Glutamatergic neuron (in vitro differentiated cells): ENCODE results near the gene ABCA1. TPM values are rescaled to one million over a fixed set of nuclear protein-coding genes. Genes with fewer than 3 reads are reported as not detected.

Source experiments
- DNase-seq: peaks from one replicate; pipeline ENCODE4 v3.0.0; 2022
- H3K27ac Mint-ChIP-seq: one replicate; pipeline ENCODE4 v1.8.0; 2020; ENCODE audit warnings: mild to moderate bottlenecking, mixed read lengths, inconsistent platforms; ENCODE audit not compliant: unreplicated experiment
- H3K27me3 Mint-ChIP-seq: one replicate; pipeline ENCODE4 v1.8.0; 2020; ENCODE audit warnings: mild to moderate bottlenecking, moderate library complexity, mixed read lengths, inconsistent platforms; ENCODE audit not compliant: unreplicated experiment
- H3K36me3 Mint-ChIP-seq: one replicate; pipeline ENCODE4 v1.8.0; 2020; ENCODE audit warnings: mild to moderate bottlenecking, mixed read lengths, inconsistent platforms; ENCODE audit not compliant: unreplicated experiment
- H3K4me1 Mint-ChIP-seq: one replicate; pipeline ENCODE4 v1.8.0; 2020; ENCODE audit warnings: mild to moderate bottlenecking, low read depth, mixed read lengths, inconsistent platforms; ENCODE audit not compliant: unreplicated experiment
- H3K4me3 Mint-ChIP-seq: one replicate; pipeline ENCODE4 v1.8.0; 2020; ENCODE audit warnings: mild to moderate bottlenecking, mixed read lengths, inconsistent platforms; ENCODE audit not compliant: unreplicated experiment
- H3K9me3 Mint-ChIP-seq: one replicate; pipeline ENCODE4 v1.8.0; 2020; ENCODE audit warnings: mild to moderate bottlenecking, moderate library complexity, mixed read lengths, inconsistent platforms; ENCODE audit not compliant: unreplicated experiment
- total RNA-seq: library from RNA; stranded (reverse); fragmentation: NEBNext Ultra II Directional; extraction: Animal tissue kit (Norgen Biotek cat#: 25700); gene quantifications from one replicate; pipeline ENCODE4 v1.2.1, GENCODE V29; 2021; ENCODE audit not compliant: unreplicated experiment
- TF ChIP-seq, protein P1 (sequence below): fragments of 200-600 bp; sonication (generic); IDR thresholded peaks from one replicate; pipeline ENCODE4 v1.5.0; 2021; ENCODE audit not compliant: partially characterized antibody, unreplicated experiment

ABCA1 gene
- total RNA-seq, 1 donor from 2014 or later, result 146 TPM

GRCh38 chr9:104779946-104780535 lies 147.9 kb downstream of the ABCA1 start:
- Mint-ChIP-seq H3K27ac (no peak overlapping the region), H3K4me1 (no peaks in the 10 kb centered on the region), H3K4me3 (no peak overlapping the region), H3K9me3 (peaks cover 11% of the 10 kb centered on the region), H3K36me3 (no peaks in the 10 kb centered on the region), H3K27me3 (peaks cover 6% of the 10 kb centered on the region)
- TF ChIP-seq, protein P1, sequence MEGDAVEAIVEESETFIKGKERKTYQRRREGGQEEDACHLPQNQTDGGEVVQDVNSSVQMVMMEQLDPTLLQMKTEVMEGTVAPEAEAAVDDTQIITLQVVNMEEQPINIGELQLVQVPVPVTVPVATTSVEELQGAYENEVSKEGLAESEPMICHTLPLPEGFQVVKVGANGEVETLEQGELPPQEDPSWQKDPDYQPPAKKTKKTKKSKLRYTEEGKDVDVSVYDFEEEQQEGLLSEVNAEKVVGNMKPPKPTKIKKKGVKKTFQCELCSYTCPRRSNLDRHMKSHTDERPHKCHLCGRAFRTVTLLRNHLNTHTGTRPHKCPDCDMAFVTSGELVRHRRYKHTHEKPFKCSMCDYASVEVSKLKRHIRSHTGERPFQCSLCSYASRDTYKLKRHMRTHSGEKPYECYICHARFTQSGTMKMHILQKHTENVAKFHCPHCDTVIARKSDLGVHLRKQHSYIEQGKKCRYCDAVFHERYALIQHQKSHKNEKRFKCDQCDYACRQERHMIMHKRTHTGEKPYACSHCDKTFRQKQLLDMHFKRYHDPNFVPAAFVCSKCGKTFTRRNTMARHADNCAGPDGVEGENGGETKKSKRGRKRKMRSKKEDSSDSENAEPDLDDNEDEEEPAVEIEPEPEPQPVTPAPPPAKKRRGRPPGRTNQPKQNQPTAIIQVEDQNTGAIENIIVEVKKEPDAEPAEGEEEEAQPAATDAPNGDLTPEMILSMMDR, result no peak
- no peak for DNase-seq

DNA sequence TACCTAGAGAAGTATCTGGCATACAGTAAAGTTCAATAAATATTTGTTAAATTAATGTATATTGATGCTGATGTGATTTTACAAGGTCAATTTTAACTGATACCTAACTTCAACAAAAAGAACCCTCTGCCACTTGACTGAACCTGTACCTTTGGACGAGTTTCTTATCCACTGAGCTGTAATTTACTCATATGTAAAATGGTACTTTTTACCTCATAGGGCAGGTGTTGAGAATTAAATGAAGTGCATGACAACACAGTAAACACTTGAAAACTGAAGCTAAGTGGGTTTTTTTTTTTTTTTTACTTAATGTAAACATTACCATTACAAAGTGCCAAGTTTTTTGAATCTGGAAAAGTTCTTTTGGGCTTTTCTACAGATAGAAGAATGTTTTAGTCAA lies 148.6 kb downstream of the ABCA1 start:
- Mint-ChIP-seq H3K4me3 (no peak overlapping the region), H3K36me3 (no peaks in the 10 kb centered on the region), H3K4me1 (no peaks in the 10 kb centered on the region), H3K27ac (no peak overlapping the region), H3K27me3 (peaks cover 5% of the 10 kb centered on the region), H3K9me3 (peaks cover 11% of the 10 kb centered on the region)
- no peak for DNase-seq
- TF ChIP-seq, protein P1, result no peak

- peaks cover 8% of the 10 kb centered on the region for H3K9me3 Mint-ChIP-seq
- no peaks in the 10 kb centered on the region for H3K36me3 Mint-ChIP-seq
- no peak overlapping the region for H3K27ac Mint-ChIP-seq
- no peak for DNase-seq
- H3K4me3 Mint-ChIP-seq, result no peak overlapping the region
- peaks cover 1% of the 10 kb centered on the region for H3K4me1 Mint-ChIP-seq
- peaks cover 4% of the 10 kb centered on the region for H3K27me3 Mint-ChIP-seq
- TF ChIP-seq, protein P1, result no peak
Observed at GRCh38 chr9:104778802-104779201, 149.2 kb downstream of the ABCA1 start.

DNA sequence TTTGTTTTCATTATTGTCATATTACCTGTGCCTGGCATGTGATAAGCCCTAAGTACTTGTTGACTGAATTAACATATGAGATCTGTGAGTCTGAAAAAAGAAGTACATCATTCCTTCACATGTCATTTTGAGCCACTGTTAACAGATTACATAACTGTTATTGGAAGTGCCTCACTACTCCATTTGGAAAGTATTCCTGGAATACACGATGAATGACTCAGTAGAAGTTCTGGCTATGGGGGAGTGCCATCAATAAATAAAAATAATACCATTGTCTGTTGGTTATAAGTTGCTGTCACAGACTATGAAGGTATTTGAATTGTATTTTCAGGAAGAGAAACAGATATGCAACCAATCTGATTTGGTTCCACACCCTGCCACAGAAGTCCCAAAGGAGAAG lies 151.2 kb downstream of the ABCA1 start:
- H3K27me3 Mint-ChIP-seq, result peaks cover 4% of the 10 kb centered on the region
- no peak for DNase-seq

GRCh38 chr9:104775976-104776375 lies 152.0 kb downstream of the ABCA1 start:
- Mint-ChIP-seq H3K9me3 (peaks cover 8% of the 10 kb centered on the region), H3K27ac (no peak overlapping the region), H3K27me3 (peaks cover 4% of the 10 kb centered on the region), H3K4me1 (peaks cover 8% of the 10 kb centered on the region), H3K36me3 (no peaks in the 10 kb centered on the region), H3K4me3 (no peak overlapping the region)
- TF ChIP-seq, protein P1, result no peak
- no peak for DNase-seq

More for the DNA sequence above, 151.2 kb downstream of the ABCA1 start:
- H3K27ac Mint-ChIP-seq, result no peak overlapping the region
- no peak overlapping the region for H3K4me3 Mint-ChIP-seq
- H3K9me3 Mint-ChIP-seq, result peaks cover 7% of the 10 kb centered on the region
- no peaks in the 10 kb centered on the region for H3K36me3 Mint-ChIP-seq
- peaks cover 8% of the 10 kb centered on the region for H3K4me1 Mint-ChIP-seq
- TF ChIP-seq, protein P1, result no peak
